Psoas muscle (tissue), 8 donors: ENCODE data around the gene GREB1. TPM values are rescaled to one million over a fixed set of nuclear protein-coding genes. Genes with fewer than 3 reads are reported as not detected.

Experiments used
- ATAC-seq, 4 donors: fragments of 200-7000 bp; cut with Tn5 transposase; one replicate each; pipeline ENCODE4 v1.9.1; 2020; ENCODE audit warnings: moderate library complexity in 3 of 4, mild to moderate bottlenecking in 2 of 4
- DNase-seq, 2 donors: peaks; one replicate each; pipeline ENCODE4 v3.0.0-alpha.2; 2020
- H3K27ac ChIP-seq: fragments of 200-600 bp; one replicate; pipeline ENCODE4 v1.8.0; 2022
- H3K27me3 ChIP-seq, 3 donors: fragments of 200-600 bp in 1 of 3; one replicate each; pipeline versions ENCODE4 v1.6.1 to v1.8.0; 2013 to 2022; ENCODE audit warnings: low read length in 2 of 3, mild to moderate bottlenecking in 2 of 3, moderate library complexity in 1 of 3; ENCODE audit not compliant: insufficient read depth in 3 of 3
- H3K36me3 ChIP-seq, 2 donors: fragments of 200-600 bp in 1 of 2; one replicate each; pipeline versions ENCODE4 v1.6.1 to v1.8.0; 2013 to 2022; ENCODE audit warnings: low read depth in 1 of 2, mild to moderate bottlenecking in 1 of 2, moderate library complexity in 1 of 2; ENCODE audit not compliant: insufficient read depth in 1 of 2
- H3K4me1 ChIP-seq: fragments of 200-600 bp; one replicate; pipeline ENCODE4 v1.8.0; 2022
- H3K4me3 ChIP-seq: fragments of 200-600 bp; one replicate; pipeline ENCODE4 v1.8.0; 2022; ENCODE audit warnings: mild to moderate bottlenecking
- H3K9me3 ChIP-seq: fragments of 200-600 bp; one replicate; pipeline ENCODE4 v1.8.0; 2022
- CTCF ChIP-seq: fragments of 200-600 bp; IDR thresholded peaks from one replicate; pipeline ENCODE4 v1.8.0; 2022; ENCODE audit warnings: antibody characterized with exemption
- WGBS, 3 donors: extraction: QIAGEN DNeasy Blood & Tissue Kit; methylation state at CpG; one replicate each; pipeline versions ENCODE4 v1.1.6 to v1.1.7; 2013; 5-methylcytosine and 5-hydroxymethylcytosine counted together
- intact Hi-C, 2 donors: fragments of 100-400 bp; cut with DNase I; formaldehyde crosslinking; loops; one replicate each; pipeline versions ENCODE4 v1.11.0 to v1.14.2; 2022
- polyA plus RNA-seq, 3 donors: library from polyadenylated mRNA; stranded (reverse); fragments of 200-250 nt; gene quantifications; one replicate each; pipeline ENCODE4 v1.2.3, GENCODE V29; 2013
- total RNA-seq, 4 donors: library from RNA; stranded (reverse); fragmentation: NEBNext Ultra II Directional in 2 of 4; extraction: Animal tissue kit (Norgen Biotek cat#: 25700) in 2 of 4; gene quantifications; one replicate each; pipeline versions ENCODE4 v1.2.1 to v1.2.4, GENCODE V29; 2021 to 2023
- donor health status: healthy with polysubstance abuse.
- donor health status: DM: no; HTN: no; CAD: no; lungs with moderate emphysema.
- donor health status: Bipolar disorder and iron deficiency.
- donor health status: healthy.
- donor health status: DM: yes; HTN: yes; CAD: no.
- donor health status: DM: no; HTN: no; CAD: no.
- donor health status: DM: no; HTN: no; CAD: no.
- donor health status: DM: yes; HTN: yes; CAD: no.

Gene GREB1
- total and polyA plus RNA-seq, 7 donors, result 1.3 to 17.5 (median 3.2) TPM

DNA sequence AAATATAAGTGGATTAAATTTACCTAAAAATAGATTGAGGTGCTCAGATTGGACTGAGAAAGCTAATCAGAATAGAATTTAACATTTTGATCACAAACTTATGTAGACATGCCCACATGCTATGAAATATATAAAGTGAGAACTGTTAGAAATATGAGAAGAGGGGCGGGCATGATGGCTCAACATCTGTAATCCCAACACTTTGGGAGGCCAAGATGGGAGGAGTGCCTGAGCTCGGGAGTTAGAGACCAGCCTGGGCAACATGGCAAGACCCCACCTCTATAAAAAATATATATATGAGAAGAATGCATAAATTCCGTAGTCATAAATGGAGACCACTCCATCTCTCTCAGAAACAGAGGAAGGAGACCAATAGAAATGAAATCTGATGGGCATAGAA lies 110.4 kb downstream of the GREB1 start:
- no peaks in the 10 kb centered on the region for H3K9me3 ChIP-seq
- H3K27me3 ChIP-seq, result no peaks in the 10 kb centered on the region
- DNase-seq (no peak), ATAC-seq (no peak)
- intact Hi-C loops, result no loop called here
- H3K36me3 ChIP-seq, result peaks cover 0 to 14% of the 10 kb centered on the region in 2 donors
- WGBS, 3 donors, result 86 to 87% (median 86%) methylated on average over 3 of the region's 3 CpGs
- no peak for TF ChIP-seq CTCF
- H3K27ac ChIP-seq, result no peak overlapping the region
- no peaks in the 10 kb centered on the region for H3K4me1 ChIP-seq
- H3K4me3 ChIP-seq, result no peak overlapping the region

- intact Hi-C loops, result no loop called here
Observed at GRCh38 chr2:11646530-11646929, 112.7 kb downstream of the GREB1 start.

GRCh38 chr2:11647834-11648600 lies 114.2 kb downstream of the GREB1 start:
- no peak for ATAC-seq
- H3K4me1 ChIP-seq, result no peaks in the 10 kb centered on the region
- DNase-seq, result no peak
- no peaks in the 10 kb centered on the region for H3K36me3 ChIP-seq
- no peak overlapping the region for H3K4me3 ChIP-seq
- intact Hi-C loops, result no loop called here
- no peak overlapping the region for H3K27ac ChIP-seq
- 74 to 80% (median 75%) methylated on average over 7 of the region's 7 CpGs for WGBS, 3 donors
- peak; percentile 12 for TF ChIP-seq CTCF
- no peaks in the 10 kb centered on the region for H3K9me3 ChIP-seq
- no peaks in the 10 kb centered on the region for H3K27me3 ChIP-seq

More at GRCh38 chr2:11646530-11646929, 112.7 kb downstream of the GREB1 start:
- Histone ChIP-seq H3K27ac (no peak overlapping the region), H3K36me3 (no peaks in the 10 kb centered on the region), H3K4me3 (no peak overlapping the region), H3K4me1 (no peaks in the 10 kb centered on the region), H3K9me3 (no peaks in the 10 kb centered on the region), H3K27me3 (no peaks in the 10 kb centered on the region)
- DNase-seq (no peak), ATAC-seq (no peak)
- 93 to 99% (median 97%) methylated on average over 3 of the region's 3 CpGs for WGBS, 3 donors
- no peak for TF ChIP-seq CTCF

DNA sequence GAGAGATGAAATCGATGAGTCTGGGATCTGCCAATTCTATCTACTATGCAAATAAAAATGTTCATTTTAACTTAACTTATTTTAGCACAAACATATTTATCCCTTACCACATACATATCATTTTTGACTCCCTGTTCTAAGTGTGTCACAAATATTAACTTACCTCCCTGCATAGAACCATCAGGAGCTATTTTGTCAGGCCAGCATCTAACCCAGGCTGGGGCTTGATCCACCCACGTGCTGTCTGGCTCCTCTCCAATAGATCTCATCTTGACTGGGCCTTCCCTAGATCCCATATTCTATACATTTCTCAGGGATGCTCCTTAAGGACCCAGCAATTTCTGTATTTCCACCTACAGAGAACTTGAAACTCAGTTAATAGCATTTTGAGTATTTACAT lies 115.2 kb downstream of the GREB1 start:
- ATAC-seq (no peak), DNase-seq (no peak)
- H3K4me3 ChIP-seq, result no peak overlapping the region
- no peaks in the 10 kb centered on the region for H3K4me1 ChIP-seq
- H3K27ac ChIP-seq, result no peak overlapping the region
- no peak for TF ChIP-seq CTCF
- no peaks in the 10 kb centered on the region for H3K9me3 ChIP-seq
- no peaks in the 10 kb centered on the region for H3K27me3 ChIP-seq
- no peaks in the 10 kb centered on the region for H3K36me3 ChIP-seq
- intact Hi-C loops, result no loop called here
- WGBS, 3 donors, result 49 to 60% (median 50%) methylated on average over 2 of the region's 2 CpGs
